Fibroblast of lung (primary cell): ENCODE results near the gene GRID1. TPM values are rescaled to one million over a fixed set of nuclear protein-coding genes. Genes with fewer than 3 reads are reported as not detected.

Experiments used
- DNase-seq, 2 donors: peaks; one replicate each; pipeline versions ENCODE4 v3.0.0 to v3.0.0-alpha.2; 2010; ENCODE audit warnings: low read depth in 2 of 2
- H2AFZ ChIP-seq: 2 replicates; pipeline ENCODE4 v1.5.1; 2012; ENCODE audit warnings: low read length, control low read depth, inconsistent platforms
- H3K27ac ChIP-seq: 2 replicates; pipeline ENCODE4 v1.5.1; 2011; ENCODE audit warnings: low read length, control low read depth; ENCODE audit not compliant: insufficient read depth
- H3K27me3 ChIP-seq: 2 replicates; pipeline ENCODE4 v1.5.1; 2011; ENCODE audit warnings: mild to moderate bottlenecking, low read length; ENCODE audit not compliant: control insufficient read depth, insufficient read depth
- H3K36me3 ChIP-seq: 2 replicates; pipeline ENCODE4 v1.5.1; 2011; ENCODE audit warnings: low read length; ENCODE audit not compliant: control insufficient read depth, insufficient read depth
- H3K4me1 ChIP-seq: 2 replicates; pipeline ENCODE4 v1.5.1; 2011; ENCODE audit warnings: low read length; ENCODE audit not compliant: control insufficient read depth, insufficient read depth; ENCODE audit errors: extremely low read depth
- H3K4me2 ChIP-seq: 2 replicates; pipeline ENCODE4 v1.5.1; 2011; ENCODE audit warnings: low read length, control low read depth; ENCODE audit not compliant: insufficient read depth; ENCODE audit errors: extremely low read depth
- H3K4me3 ChIP-seq, 4 experiments: fragments of 200-600 bp in 1 of 4; sonication (generic) in 1 of 4; replicated peaks in 1 of 4; 2 replicates each; pipeline ENCODE4 v1.5.1; 2011 to 2016; ENCODE audit warnings: low read length in 4 of 4, low read depth in 3 of 4, mild to moderate bottlenecking in 3 of 4, control low read depth in 2 of 4, inconsistent platforms in 1 of 4, mixed read lengths in 1 of 4; ENCODE audit not compliant: insufficient read depth in 1 of 4; ENCODE audit errors: control extremely low read depth in 1 of 4
- H3K79me2 ChIP-seq: 2 replicates; pipeline ENCODE4 v1.5.1; 2012; ENCODE audit warnings: mild to moderate bottlenecking, low read length, inconsistent platforms; ENCODE audit not compliant: control insufficient read depth, insufficient read depth
- H3K9ac ChIP-seq: 2 replicates; pipeline ENCODE4 v1.5.1; 2011; ENCODE audit warnings: mild to moderate bottlenecking, low read length, control low read depth; ENCODE audit not compliant: insufficient read depth
- H3K9me3 ChIP-seq: 2 replicates; pipeline ENCODE4 v1.5.1; 2012; ENCODE audit warnings: low read depth, low read length; ENCODE audit not compliant: control insufficient read depth, insufficient read depth
- H4K20me1 ChIP-seq: 2 replicates; pipeline ENCODE4 v1.5.1; 2011; ENCODE audit warnings: low read length; ENCODE audit not compliant: control insufficient read depth, insufficient read depth; ENCODE audit errors: extremely low read depth
- CTCF ChIP-seq, 2 donors: IDR thresholded peaks in 1 of 2; conservative IDR thresholded peaks in 1 of 2; 1 replicate in 1 of 2; 2 replicates in 1 of 2; pipeline ENCODE4 v1.5.1; 2011 to 2012; ENCODE audit warnings: low read length in 2 of 2, control low read depth in 1 of 2, inconsistent platforms in 1 of 2, low read depth in 1 of 2, mild to moderate bottlenecking in 1 of 2
- EZH2 ChIP-seq: IDR thresholded peaks from 2 replicates; pipeline ENCODE4 v1.5.1; 2012; ENCODE audit warnings: low read length, control low read depth, mild to moderate bottlenecking; ENCODE audit errors: missing control alignments
- polyA plus RNA-seq, 2 donors: library from polyadenylated mRNA; depleted of rRNA in 1 of 2; stranded (reverse) in 1 of 2; unstranded in 1 of 2; fragments of >200 nt; gene quantifications; 2 replicates each; pipeline ENCODE4 v1.2.1, GENCODE V29; 2011 to 2012; ENCODE audit warnings: missing spikeins in 1 of 2
- total RNA-seq: library from RNA; depleted of rRNA; stranded (reverse); fragments of >200 nt; gene quantifications from 2 replicates; pipeline ENCODE4 v1.2.1, GENCODE V29; 2014

Gene GRID1
- total and polyA plus RNA-seq, 2 donors (not counting 1 experiment from before 2014, with no cell fraction given): 0.03 to 0.33 TPM

GRCh38 chr10:86172301-86172700, 194.3 kb downstream of the GRID1 start:
- H2AFZ ChIP-seq: no peak overlapping the region
- no peaks in the 10 kb centered on the region for H3K36me3 ChIP-seq
- DNase-seq: no peak
- H3K27me3 ChIP-seq: no peaks in the 10 kb centered on the region
- no peaks in the 10 kb centered on the region for H3K9me3 ChIP-seq
- no peaks in the 10 kb centered on the region for H3K79me2 ChIP-seq
- no peaks in the 10 kb centered on the region for H3K4me1 ChIP-seq
- no peak overlapping the region for H3K4me2 ChIP-seq
- no peak overlapping the region for H3K4me3 ChIP-seq
- H3K9ac ChIP-seq: no peak overlapping the region
- H3K27ac ChIP-seq: no peak overlapping the region
- no peaks in the 10 kb centered on the region for H4K20me1 ChIP-seq
- TF ChIP-seq CTCF (conservative IDR thresholded peaks at IDR 0.05 in 1 of 2, IDR thresholded peaks at IDR 0.05 in 1 of 2; ENCODE audit: low read depth in 1 of 2, low read length in 2 of 2): no peak
- TF ChIP-seq EZH2: no peak

- H3K4me3 ChIP-seq: no peak overlapping the region
- no peaks in the 10 kb centered on the region for H3K79me2 ChIP-seq
- no peaks in the 10 kb centered on the region for H3K9me3 ChIP-seq
- no peaks in the 10 kb centered on the region for H3K27me3 ChIP-seq
- H3K9ac ChIP-seq: no peak overlapping the region
- H2AFZ ChIP-seq: no peak overlapping the region
- H3K4me2 ChIP-seq: no peak overlapping the region
- no peaks in the 10 kb centered on the region for H3K36me3 ChIP-seq
- H3K27ac ChIP-seq: no peak overlapping the region
- H3K4me1 ChIP-seq: no peaks in the 10 kb centered on the region
- TF ChIP-seq EZH2 (no peak), CTCF (conservative IDR thresholded peaks at IDR 0.05 in 1 of 2, IDR thresholded peaks at IDR 0.05 in 1 of 2; ENCODE audit: low read depth in 1 of 2, low read length in 2 of 2) (no peak)
- H4K20me1 ChIP-seq: no peaks in the 10 kb centered on the region
- DNase-seq: no peak
These were observed 196.1 kb downstream of the GRID1 start for GRCh38 chr10:86170255-86171108.

- H3K79me2 ChIP-seq: no peaks in the 10 kb centered on the region
- DNase-seq: no peak
- H2AFZ ChIP-seq: no peak overlapping the region
- no peak overlapping the region for H3K9ac ChIP-seq
- no peaks in the 10 kb centered on the region for H3K27me3 ChIP-seq
- H3K4me2 ChIP-seq: no peak overlapping the region
- H3K27ac ChIP-seq: no peak overlapping the region
- no peaks in the 10 kb centered on the region for H3K4me1 ChIP-seq
- no peaks in the 10 kb centered on the region for H4K20me1 ChIP-seq
- no peaks in the 10 kb centered on the region for H3K36me3 ChIP-seq
- TF ChIP-seq CTCF (conservative IDR thresholded peaks at IDR 0.05 in 1 of 2, IDR thresholded peaks at IDR 0.05 in 1 of 2; ENCODE audit: low read depth in 1 of 2, low read length in 2 of 2) (no peak), EZH2 (no peak)
- no peaks in the 10 kb centered on the region for H3K9me3 ChIP-seq
- H3K4me3 ChIP-seq: no peak overlapping the region
These were observed 196.9 kb downstream of the GRID1 start for GRCh38 chr10:86169506-86170254.
